Measurements from ENCODE around the gene TLR4. TPM values are rescaled to one million over a fixed set of nuclear protein-coding genes. Genes with fewer than 3 reads are reported as not detected.

Gene TLR4
- 0.29 TPM for polyA plus RNA-seq (2013, experiment 1 of 2)
- polyA plus RNA-seq (2013, experiment 2 of 2) = 0.33 TPM

DNA sequence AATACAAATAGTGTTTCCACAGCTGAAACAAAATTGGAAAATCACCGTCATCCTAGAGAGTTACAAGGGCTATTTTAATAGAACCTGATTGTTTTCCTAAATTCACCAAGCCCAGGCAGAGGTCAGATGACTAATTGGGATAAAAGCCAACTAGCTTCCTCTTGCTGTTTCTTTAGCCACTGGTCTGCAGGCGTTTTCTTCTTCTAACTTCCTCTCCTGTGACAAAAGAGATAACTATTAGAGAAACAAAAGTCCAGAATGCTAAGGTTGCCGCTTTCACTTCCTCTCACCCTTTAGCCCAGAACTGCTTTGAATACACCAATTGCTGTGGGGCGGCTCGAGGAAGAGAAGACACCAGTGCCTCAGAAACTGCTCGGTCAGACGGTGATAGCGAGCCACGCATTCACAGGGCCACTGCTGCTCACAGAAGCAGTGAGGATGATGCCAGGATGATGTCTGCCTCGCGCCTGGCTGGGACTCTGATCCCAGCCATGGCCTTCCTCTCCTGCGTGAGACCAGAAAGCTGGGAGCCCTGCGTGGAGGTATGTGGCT lies at the start of gene TLR4:
TLR4 (plus strand) TSS at position 380 of the 552 bp plus-strand sequence; CDS start at position 450, 70 bp downstream.
- no peak within 1 kb of the TSS for H2BK120ac ChIP-seq (ENCODE audit: low read depth, low read length)

GRCh38 chr9:117656002-117656401 lies 48.2 kb upstream of the TLR4 start:
- Histone ChIP-seq H3K9ac (ENCODE audit: low read depth, low read length, poor library complexity) (no peak overlapping the region), H3K4me2 (ENCODE audit: insufficient read depth, low read length, poor library complexity, severe bottlenecking) (no peak overlapping the region), H3K4ac (ENCODE audit: low read length) (no peak overlapping the region), H4K91ac (ENCODE audit: low read depth, low read length, poor library complexity) (no peak overlapping the region), H3K4me1 (ENCODE audit: control insufficient read depth in 2 of 2, insufficient read depth in 1 of 2, low read depth in 1 of 2, low read length in 2 of 2) (no peaks in the 10 kb centered on the region), H2BK120ac (ENCODE audit: low read depth, low read length) (no peak overlapping the region), H2BK12ac (ENCODE audit: low read length) (no peak overlapping the region), H2BK5ac (ENCODE audit: low read length) (no peak overlapping the region), H2AK5ac (ENCODE audit: low read depth, low read length) (no peak overlapping the region), H2BK15ac (ENCODE audit: low read length) (no peak overlapping the region), H3K36me3 (replicated peaks in 1 of 2; ENCODE audit: control insufficient read depth in 2 of 2, insufficient read depth in 2 of 2, low read length in 2 of 2) (no peaks in the 10 kb centered on the region), H3K27me3 (ENCODE audit: control insufficient read depth in 3 of 3, insufficient read depth in 3 of 3, low read depth in 1 of 3, low read length in 3 of 3) (peaks cover 0 to 6% (median 0%) of the 10 kb centered on the region in 3 experiments), H3K79me1 (ENCODE audit: low read depth, low read length) (no peaks in the 10 kb centered on the region), H3K4me3 (ENCODE audit: low read length in 2 of 2) (no peak overlapping the region), H3K27ac (replicated peaks; ENCODE audit: low read length) (no peak overlapping the region), H3K9me3 (replicated peaks in 1 of 2; ENCODE audit: control insufficient read depth in 2 of 2, insufficient read depth in 1 of 2, low read depth in 1 of 2, low read length in 2 of 2) (no peaks in the 10 kb centered on the region), H4K8ac (ENCODE audit: low read depth, low read length) (no peak overlapping the region), H3K14ac (ENCODE audit: low read length) (no peak overlapping the region), H3K23ac (ENCODE audit: low read depth, low read length, poor library complexity) (no peak overlapping the region), H2AFZ (ENCODE audit: low read length) (no peak overlapping the region), H3K18ac (ENCODE audit: low read length) (no peak overlapping the region)
- whole genome bisulfite sequencing, 2 donors (ENCODE audit: extremely low coverage in 2 of 2, insufficient read length in 2 of 2, insufficient replicate concordance in 1 of 2) = no CpG with 5 or more reads among the region's 2 CpGs
- no peak for DNase-seq (ENCODE audit: low spot score)

More for the DNA sequence above, at the start of gene TLR4:
- H3K23ac ChIP-seq (ENCODE audit: low read depth, low read length, poor library complexity) = no peak within 1 kb of the TSS
- peak within 1 kb of the TSS; percentile 58 for H4K91ac ChIP-seq (ENCODE audit: low read depth, low read length, poor library complexity)
- peaks cover 0 to 5% of the 10 kb centered on the region in 2 donors for H3K36me3 ChIP-seq (replicated peaks in 1 of 2; ENCODE audit: control insufficient read depth in 2 of 2, insufficient read depth in 2 of 2, low read length in 2 of 2)
- H2AK5ac ChIP-seq (ENCODE audit: low read depth, low read length) = no peak within 1 kb of the TSS
- no peak within 1 kb of the TSS for H2BK12ac ChIP-seq (ENCODE audit: low read length)
- no peak within 1 kb of the TSS for H3K4me2 ChIP-seq (ENCODE audit: insufficient read depth, low read length, poor library complexity, severe bottlenecking)
- H3K79me1 ChIP-seq (ENCODE audit: low read depth, low read length) = no peaks in the 10 kb centered on the region
- no peak within 1 kb of the TSS for H3K4ac ChIP-seq (ENCODE audit: low read length)
- peaks cover 0 to 8% of the 10 kb centered on the region in 2 donors for H3K4me1 ChIP-seq (ENCODE audit: control insufficient read depth in 2 of 2, insufficient read depth in 1 of 2, low read depth in 1 of 2, low read length in 2 of 2)
- H3K9me3 ChIP-seq (replicated peaks in 1 of 2; ENCODE audit: control insufficient read depth in 2 of 2, insufficient read depth in 1 of 2, low read depth in 1 of 2, low read length in 2 of 2) = no peaks in the 10 kb centered on the region
- peak within 1 kb of the TSS; percentile 76 for H3K18ac ChIP-seq (ENCODE audit: low read length)
- peak within 1 kb of the TSS; percentile 86 for H2AFZ ChIP-seq (ENCODE audit: low read length)
- peak; percentile 0 for DNase-seq (ENCODE audit: low spot score)
- peak within 1 kb of the TSS; percentile 32 for H3K14ac ChIP-seq (ENCODE audit: low read length)
- no CpG with 5 or more reads among the region's 13 CpGs for WGBS, 2 donors (ENCODE audit: extremely low coverage in 2 of 2, insufficient read length in 2 of 2, insufficient replicate concordance in 1 of 2)
- no peaks in the 10 kb centered on the region for H3K27me3 ChIP-seq (ENCODE audit: control insufficient read depth in 3 of 3, insufficient read depth in 3 of 3, low read depth in 1 of 3, low read length in 3 of 3)
- H3K9ac ChIP-seq (ENCODE audit: low read depth, low read length, poor library complexity) = peak within 1 kb of the TSS; percentile 57
- peak within 1 kb of the TSS; percentile 56 for H3K27ac ChIP-seq (replicated peaks; ENCODE audit: low read length)
- no peak within 1 kb of the TSS for H2BK5ac ChIP-seq (ENCODE audit: low read length)
- H2BK15ac ChIP-seq (ENCODE audit: low read length) = no peak within 1 kb of the TSS
- H4K8ac ChIP-seq (ENCODE audit: low read depth, low read length) = no peak within 1 kb of the TSS
- H3K4me3 ChIP-seq (ENCODE audit: low read length in 2 of 2) = peak within 1 kb of the TSS in 1 of 2 donors; percentile 43

DNA sequence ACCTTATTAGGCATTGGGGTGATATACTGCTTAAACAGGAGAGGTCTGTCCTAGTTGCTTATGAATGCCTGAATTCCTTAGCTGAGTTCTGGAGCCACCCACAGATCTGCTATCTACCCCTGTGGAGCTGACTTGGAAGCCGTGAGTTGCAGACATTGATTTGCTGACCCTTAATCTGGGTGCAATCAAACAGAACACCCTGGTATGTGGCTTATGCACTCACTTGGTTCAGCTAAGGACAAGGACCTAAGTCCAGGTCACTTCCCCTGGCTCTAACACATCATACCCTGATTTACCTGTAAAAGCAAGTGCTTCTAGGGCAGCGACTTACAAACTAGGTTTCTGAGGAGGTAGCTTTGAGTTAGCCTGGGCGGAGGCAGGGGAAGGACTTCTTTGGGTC lies 41.6 kb upstream of the TLR4 start:
- H3K18ac ChIP-seq (ENCODE audit: low read length) = no peak overlapping the region
- no peak for DNase-seq (ENCODE audit: low spot score)
- H3K4me2 ChIP-seq (ENCODE audit: insufficient read depth, low read length, poor library complexity, severe bottlenecking) = no peak overlapping the region
- no peak overlapping the region for H3K4me3 ChIP-seq (ENCODE audit: low read length in 2 of 2)
- no peak overlapping the region for H4K8ac ChIP-seq (ENCODE audit: low read depth, low read length)
- no peak overlapping the region for H3K4ac ChIP-seq (ENCODE audit: low read length)
- H2BK12ac ChIP-seq (ENCODE audit: low read length) = no peak overlapping the region
- H2AK5ac ChIP-seq (ENCODE audit: low read depth, low read length) = no peak overlapping the region
- no peaks in the 10 kb centered on the region for H3K79me1 ChIP-seq (ENCODE audit: low read depth, low read length)
- no peak overlapping the region for H3K14ac ChIP-seq (ENCODE audit: low read length)
- H3K27ac ChIP-seq (replicated peaks; ENCODE audit: low read length) = no peak overlapping the region
- H3K9ac ChIP-seq (ENCODE audit: low read depth, low read length, poor library complexity) = no peak overlapping the region
- no peak overlapping the region for H2BK15ac ChIP-seq (ENCODE audit: low read length)
- H2BK5ac ChIP-seq (ENCODE audit: low read length) = no peak overlapping the region
- peaks cover 0 to 2% (median 0%) of the 10 kb centered on the region in 3 experiments for H3K27me3 ChIP-seq (ENCODE audit: control insufficient read depth in 3 of 3, insufficient read depth in 3 of 3, low read depth in 1 of 3, low read length in 3 of 3)
- H4K91ac ChIP-seq (ENCODE audit: low read depth, low read length, poor library complexity) = no peak overlapping the region
- H3K23ac ChIP-seq (ENCODE audit: low read depth, low read length, poor library complexity) = no peak overlapping the region
- no peaks in the 10 kb centered on the region for H3K4me1 ChIP-seq (ENCODE audit: control insufficient read depth in 2 of 2, insufficient read depth in 1 of 2, low read depth in 1 of 2, low read length in 2 of 2)
- H3K9me3 ChIP-seq (replicated peaks in 1 of 2; ENCODE audit: control insufficient read depth in 2 of 2, insufficient read depth in 1 of 2, low read depth in 1 of 2, low read length in 2 of 2) = no peaks in the 10 kb centered on the region
- WGBS, 2 donors (ENCODE audit: extremely low coverage in 2 of 2, insufficient read length in 2 of 2, insufficient replicate concordance in 1 of 2) = no CpG with 5 or more reads among the region's 3 CpGs
- no peaks in the 10 kb centered on the region for H3K36me3 ChIP-seq (replicated peaks in 1 of 2; ENCODE audit: control insufficient read depth in 2 of 2, insufficient read depth in 2 of 2, low read length in 2 of 2)
- H2AFZ ChIP-seq (ENCODE audit: low read length) = no peak overlapping the region
- H2BK120ac ChIP-seq (ENCODE audit: low read depth, low read length) = no peak overlapping the region

GRCh38 chr9:117664419-117664818 lies 39.8 kb upstream of the TLR4 start:
- DNase-seq (ENCODE audit: low spot score) = no peak

More at GRCh38 chr9:117664419-117664818, 39.8 kb upstream of the TLR4 start:
- Histone ChIP-seq H3K4me3 (ENCODE audit: low read length in 2 of 2) (no peak overlapping the region), H2BK120ac (ENCODE audit: low read depth, low read length) (no peak overlapping the region), H4K91ac (ENCODE audit: low read depth, low read length, poor library complexity) (no peak overlapping the region), H2BK15ac (ENCODE audit: low read length) (no peak overlapping the region), H3K4me2 (ENCODE audit: insufficient read depth, low read length, poor library complexity, severe bottlenecking) (no peak overlapping the region), H3K4ac (ENCODE audit: low read length) (no peak overlapping the region), H2BK12ac (ENCODE audit: low read length) (no peak overlapping the region), H3K27ac (replicated peaks; ENCODE audit: low read length) (no peak overlapping the region), H3K27me3 (ENCODE audit: control insufficient read depth in 3 of 3, insufficient read depth in 3 of 3, low read depth in 1 of 3, low read length in 3 of 3) (peaks cover 0 to 2% (median 0%) of the 10 kb centered on the region in 3 experiments), H3K4me1 (ENCODE audit: control insufficient read depth in 2 of 2, insufficient read depth in 1 of 2, low read depth in 1 of 2, low read length in 2 of 2) (no peaks in the 10 kb centered on the region), H2AFZ (ENCODE audit: low read length) (no peak overlapping the region), H4K8ac (ENCODE audit: low read depth, low read length) (no peak overlapping the region), H3K23ac (ENCODE audit: low read depth, low read length, poor library complexity) (no peak overlapping the region), H3K9ac (ENCODE audit: low read depth, low read length, poor library complexity) (no peak overlapping the region), H2AK5ac (ENCODE audit: low read depth, low read length) (no peak overlapping the region), H3K36me3 (replicated peaks in 1 of 2; ENCODE audit: control insufficient read depth in 2 of 2, insufficient read depth in 2 of 2, low read length in 2 of 2) (no peaks in the 10 kb centered on the region), H2BK5ac (ENCODE audit: low read length) (no peak overlapping the region), H3K79me1 (ENCODE audit: low read depth, low read length) (no peaks in the 10 kb centered on the region), H3K9me3 (replicated peaks in 1 of 2; ENCODE audit: control insufficient read depth in 2 of 2, insufficient read depth in 1 of 2, low read depth in 1 of 2, low read length in 2 of 2) (no peaks in the 10 kb centered on the region), H3K18ac (ENCODE audit: low read length) (no peak overlapping the region), H3K14ac (ENCODE audit: low read length) (no peak overlapping the region)
- no CpG with 5 or more reads among the region's 1 CpG for WGBS, 2 donors (ENCODE audit: extremely low coverage in 2 of 2, insufficient read length in 2 of 2, insufficient replicate concordance in 1 of 2)

All from neuronal stem cell (in vitro differentiated cells).